IMR-90 (cell line): ENCODE results near the gene BTNL2.
"Not testable (repeated sequence)": the region's sequence is repeated elsewhere in the genome, so short reads cannot be mapped to it uniquely, and the experiment has no call there.

ENCODE experiments used
- CEBPB ChIP-seq: IDR thresholded peaks from 2 replicates; pipeline ENCODE4 v1.6.1; 2012; ENCODE audit warnings: low read depth, low read length, improper control_type of control experiment
- CTCF ChIP-seq: conservative IDR thresholded peaks from 2 replicates; pipeline ENCODE4 v1.5.1; 2012; ENCODE audit warnings: mild to moderate bottlenecking, low read depth, low read length, improper control_type of control experiment
- MAZ ChIP-seq: IDR thresholded peaks from 2 replicates; pipeline ENCODE4 v1.6.1; 2012; ENCODE audit warnings: low read depth, mild to moderate bottlenecking, low read length, improper control_type of control experiment, moderate library complexity, borderline replicate concordance
- POLR2A ChIP-seq: IDR thresholded peaks from 2 replicates; pipeline ENCODE4 v1.6.1; 2012; ENCODE audit warnings: mild to moderate bottlenecking, low read depth, low read length
- RCOR1 ChIP-seq: IDR thresholded peaks from 2 replicates; pipeline ENCODE4 v1.6.1; 2012; ENCODE audit warnings: mild to moderate bottlenecking, low read length, improper control_type of control experiment; ENCODE audit not compliant: insufficient replicate concordance
- RFX5 ChIP-seq: IDR thresholded peaks from 2 replicates; pipeline ENCODE4 v1.8.0; 2012; ENCODE audit warnings: low read depth, mild to moderate bottlenecking, low read length, moderate library complexity
- SMC3 ChIP-seq: fragments of 150-350 bp; IDR thresholded peaks from 2 replicates; pipeline ENCODE4 v1.6.1; 2016; ENCODE audit warnings: low read depth, mild to moderate bottlenecking, antibody characterized with exemption, low read length, moderate library complexity
- TF ChIP-seq, protein P1 (sequence below): fragments of 150-350 bp; IDR thresholded peaks from 2 replicates; pipeline ENCODE4 v1.6.1; 2017; ENCODE audit warnings: mild to moderate bottlenecking, antibody characterized with exemption, low read length, low read depth

GRCh38 chr6:32359225-32359624 is 47.8 kb downstream of the BTNL2 start:
- not testable (repeated sequence) for TF ChIP-seq MAZ, POLR2A, CTCF, CEBPB, RFX5, SMC3, RCOR1
- TF ChIP-seq, protein P1, sequence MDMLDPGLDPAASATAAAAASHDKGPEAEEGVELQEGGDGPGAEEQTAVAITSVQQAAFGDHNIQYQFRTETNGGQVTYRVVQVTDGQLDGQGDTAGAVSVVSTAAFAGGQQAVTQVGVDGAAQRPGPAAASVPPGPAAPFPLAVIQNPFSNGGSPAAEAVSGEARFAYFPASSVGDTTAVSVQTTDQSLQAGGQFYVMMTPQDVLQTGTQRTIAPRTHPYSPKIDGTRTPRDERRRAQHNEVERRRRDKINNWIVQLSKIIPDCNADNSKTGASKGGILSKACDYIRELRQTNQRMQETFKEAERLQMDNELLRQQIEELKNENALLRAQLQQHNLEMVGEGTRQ, result not testable (repeated sequence)
